Keratinocyte (primary cell): ENCODE measurements around the gene PIM2. TPM values are rescaled to one million over a fixed set of nuclear protein-coding genes. Genes with fewer than 3 reads are reported as not detected.

Experiments
- DNase-seq: peaks from one replicate; pipeline ENCODE4 v3.0.0-alpha.2; 2011; ENCODE audit warnings: low read depth, missing footprints, low spot score
- FAIRE-seq: peaks from 2 replicates; lab custom pipeline; 2011; peaks lifted over from hg19 to GRCh38; lab: Jason Lieb, UNC
- H2AFZ ChIP-seq: 2 replicates; pipeline ENCODE4 v1.6.0; 2012; ENCODE audit warnings: low read length, control low read depth, inconsistent platforms; ENCODE audit not compliant: control insufficient read depth
- H3K27ac ChIP-seq: 2 replicates; pipeline ENCODE4 v1.5.1; 2011; ENCODE audit warnings: low read length; ENCODE audit not compliant: control insufficient read depth, insufficient read depth
- H3K27me3 ChIP-seq: 3 replicates; pipeline ENCODE4 v1.6.0; 2011; ENCODE audit warnings: low read length; ENCODE audit not compliant: control insufficient read depth, insufficient read depth; ENCODE audit errors: extremely low read depth
- H3K36me3 ChIP-seq, 2 experiments: 2 replicates in 1 of 2; 3 replicates in 1 of 2; pipeline ENCODE4 v1.5.1; 2011; ENCODE audit warnings: low read length in 2 of 2, mild to moderate bottlenecking in 1 of 2; ENCODE audit not compliant: control insufficient read depth in 2 of 2, insufficient read depth in 2 of 2; ENCODE audit errors: extremely low read depth in 1 of 2
- H3K4me1 ChIP-seq: 3 replicates; pipeline ENCODE4 v1.5.1; 2011; ENCODE audit warnings: low read length; ENCODE audit not compliant: control insufficient read depth, insufficient read depth; ENCODE audit errors: extremely low read depth
- H3K4me2 ChIP-seq: 3 replicates; pipeline ENCODE4 v1.6.0; 2011; ENCODE audit warnings: low read depth, low read length; ENCODE audit not compliant: control insufficient read depth, insufficient read depth; ENCODE audit errors: extremely low read depth
- H3K4me3 ChIP-seq, 3 experiments: fragments of 200-600 bp in 1 of 3; sonication (generic) in 1 of 3; 2 replicates in 2 of 3; 3 replicates in 1 of 3; pipeline ENCODE4 v1.5.1; 2011 to 2016; ENCODE audit warnings: low read length in 3 of 3, mild to moderate bottlenecking in 3 of 3, control low read depth in 2 of 3, inconsistent platforms in 1 of 3, low read depth in 1 of 3, mixed read lengths in 1 of 3, mixed run types in 1 of 3, moderate library complexity in 1 of 3; ENCODE audit not compliant: control insufficient read depth in 2 of 3, insufficient read depth in 2 of 3; ENCODE audit errors: extremely low read depth in 1 of 3
- H3K79me2 ChIP-seq: 2 replicates; pipeline ENCODE4 v1.6.0; 2012; ENCODE audit warnings: low read length; ENCODE audit not compliant: control insufficient read depth, insufficient read depth
- H3K9ac ChIP-seq: 3 replicates; pipeline ENCODE4 v1.6.0; 2011; ENCODE audit warnings: low read length; ENCODE audit not compliant: control insufficient read depth, insufficient read depth; ENCODE audit errors: extremely low read depth
- H3K9me1 ChIP-seq: 3 replicates; pipeline ENCODE4 v1.6.0; 2011; ENCODE audit warnings: low read length; ENCODE audit not compliant: control insufficient read depth, insufficient read depth; ENCODE audit errors: extremely low read depth
- H3K9me3 ChIP-seq: 2 replicates; pipeline ENCODE4 v1.5.1; 2012; ENCODE audit warnings: low read depth, low read length; ENCODE audit not compliant: control insufficient read depth
- H4K20me1 ChIP-seq: 3 replicates; pipeline ENCODE4 v1.6.0; 2011; ENCODE audit warnings: low read length; ENCODE audit not compliant: control insufficient read depth, insufficient read depth; ENCODE audit errors: extremely low read depth
- EZH2 ChIP-seq: IDR thresholded peaks from one replicate; pipeline ENCODE4 v1.6.1; 2012; ENCODE audit warnings: inconsistent platforms, mild to moderate bottlenecking, low read length, moderate library complexity
- dilution Hi-C: fragments of 300-500 bp; cut with MboI; formaldehyde crosslinking; loops from one replicate; pipeline ENCODE4 v1.7.0; 2020; ENCODE audit warnings: low sequenced_read_pairs; ENCODE audit not compliant: extremely low pct_ligation_motif_present
- polyA plus RNA-seq, 5 experiments: library from polyadenylated mRNA; depleted of rRNA in 3 of 5; stranded (reverse) in 3 of 5; stranded (forward) in 1 of 5; unstranded in 1 of 5; fragments of >200 nt; gene quantifications; 1 replicate in 1 of 5; 2 replicates in 3 of 5; 3 replicates in 1 of 5; pipeline versions ENCODE4 v1.2.1 to v1.2.3, GENCODE V29; 2011 to 2012; ENCODE audit warnings: missing spikeins in 2 of 5, low read depth in 1 of 5, low replicate concordance in 1 of 5
- TF ChIP-seq, protein P1 (sequence below), 3 experiments: IDR thresholded peaks in 1 of 3; conservative IDR thresholded peaks in 1 of 3; optimal IDR thresholded peaks in 1 of 3; 2 replicates in 2 of 3; 3 replicates in 1 of 3; pipeline versions ENCODE3 to v1.5.1; 2011; ENCODE audit warnings: low read length in 3 of 3, mild to moderate bottlenecking in 3 of 3, moderate library complexity in 2 of 3, control low read depth in 1 of 3, inconsistent platforms in 1 of 3; ENCODE audit not compliant: insufficient read depth in 2 of 3; ENCODE audit errors: extremely low read depth in 1 of 3

Gene PIM2
- polyA plus RNA-seq, 1 donor (not counting 4 experiments of a cell fraction or from before 2014, with no cell fraction given) = 9.9 TPM

DNA sequence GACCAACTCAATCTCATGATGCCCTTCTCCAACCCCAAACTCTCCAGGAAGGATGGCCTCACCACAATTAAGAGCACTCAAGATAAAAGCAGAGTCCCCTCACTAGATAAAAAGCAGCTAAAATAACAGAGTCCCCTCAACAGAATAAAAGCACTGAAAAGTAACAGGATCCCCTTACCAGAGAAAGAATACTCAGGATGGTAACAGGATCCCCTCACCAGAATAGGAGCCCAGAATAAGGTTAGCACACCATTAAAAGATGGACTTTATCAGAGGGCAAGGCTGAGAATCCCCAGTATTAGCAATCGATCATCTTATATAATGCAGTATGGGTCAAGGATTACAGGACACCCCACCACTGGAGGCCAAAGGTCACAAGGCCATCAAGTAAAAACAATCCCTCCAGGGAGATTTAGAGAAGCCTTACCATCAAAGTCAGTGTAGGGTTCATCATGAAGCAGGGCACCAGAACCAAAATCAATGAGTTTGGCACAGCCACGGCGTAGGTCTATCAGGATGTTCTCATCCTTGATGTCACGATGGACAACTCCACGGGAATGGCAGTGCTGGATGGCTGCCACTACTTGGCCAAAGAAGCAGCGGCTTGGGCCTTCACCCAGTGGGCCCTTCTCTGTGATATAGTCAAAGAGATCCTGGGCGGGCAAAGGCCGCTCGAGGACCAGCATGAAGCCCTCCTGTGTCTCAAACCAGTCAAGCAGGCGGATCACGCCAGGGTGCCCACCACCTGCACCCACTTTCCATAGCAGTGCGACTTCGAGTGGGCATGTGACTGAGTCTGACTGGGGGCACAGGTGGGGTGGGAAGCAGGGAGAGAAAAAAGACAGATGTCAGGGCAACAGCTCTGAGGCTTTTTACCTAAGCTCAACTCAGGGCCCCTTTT lies 4.0 kb downstream of the PIM2 start:
- H4K20me1 ChIP-seq = no peaks in the 10 kb centered on the region
- peaks cover 33% of the 10 kb centered on the region for H3K79me2 ChIP-seq
- TF ChIP-seq, protein P1, sequence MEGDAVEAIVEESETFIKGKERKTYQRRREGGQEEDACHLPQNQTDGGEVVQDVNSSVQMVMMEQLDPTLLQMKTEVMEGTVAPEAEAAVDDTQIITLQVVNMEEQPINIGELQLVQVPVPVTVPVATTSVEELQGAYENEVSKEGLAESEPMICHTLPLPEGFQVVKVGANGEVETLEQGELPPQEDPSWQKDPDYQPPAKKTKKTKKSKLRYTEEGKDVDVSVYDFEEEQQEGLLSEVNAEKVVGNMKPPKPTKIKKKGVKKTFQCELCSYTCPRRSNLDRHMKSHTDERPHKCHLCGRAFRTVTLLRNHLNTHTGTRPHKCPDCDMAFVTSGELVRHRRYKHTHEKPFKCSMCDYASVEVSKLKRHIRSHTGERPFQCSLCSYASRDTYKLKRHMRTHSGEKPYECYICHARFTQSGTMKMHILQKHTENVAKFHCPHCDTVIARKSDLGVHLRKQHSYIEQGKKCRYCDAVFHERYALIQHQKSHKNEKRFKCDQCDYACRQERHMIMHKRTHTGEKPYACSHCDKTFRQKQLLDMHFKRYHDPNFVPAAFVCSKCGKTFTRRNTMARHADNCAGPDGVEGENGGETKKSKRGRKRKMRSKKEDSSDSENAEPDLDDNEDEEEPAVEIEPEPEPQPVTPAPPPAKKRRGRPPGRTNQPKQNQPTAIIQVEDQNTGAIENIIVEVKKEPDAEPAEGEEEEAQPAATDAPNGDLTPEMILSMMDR (optimal IDR thresholded peaks at IDR 0.05 in 1 of 3, IDR thresholded peaks at IDR 0.05 in 1 of 3, conservative IDR thresholded peaks at IDR 0.05 in 1 of 3; ENCODE audit: extremely low read depth in 1 of 3, insufficient read depth in 2 of 3, low read length in 3 of 3) = no peak
- TF ChIP-seq EZH2 = no peak
- no peak overlapping the region for H3K4me3 ChIP-seq
- no peak overlapping the region for H3K4me2 ChIP-seq
- peaks cover 19% of the 10 kb centered on the region for H3K4me1 ChIP-seq
- no peaks in the 10 kb centered on the region for H3K9me1 ChIP-seq
- no peak overlapping the region for H2AFZ ChIP-seq
- FAIRE-seq (no peak), DNase-seq (no peak)
- dilution Hi-C loops = no loop called here
- no peaks in the 10 kb centered on the region for H3K27me3 ChIP-seq
- H3K9me3 ChIP-seq = peaks cover 2% of the 10 kb centered on the region
- H3K27ac ChIP-seq = no peak overlapping the region
- peaks cover 0 to 7% of the 10 kb centered on the region in 2 experiments for H3K36me3 ChIP-seq
- H3K9ac ChIP-seq = no peak overlapping the region

DNA sequence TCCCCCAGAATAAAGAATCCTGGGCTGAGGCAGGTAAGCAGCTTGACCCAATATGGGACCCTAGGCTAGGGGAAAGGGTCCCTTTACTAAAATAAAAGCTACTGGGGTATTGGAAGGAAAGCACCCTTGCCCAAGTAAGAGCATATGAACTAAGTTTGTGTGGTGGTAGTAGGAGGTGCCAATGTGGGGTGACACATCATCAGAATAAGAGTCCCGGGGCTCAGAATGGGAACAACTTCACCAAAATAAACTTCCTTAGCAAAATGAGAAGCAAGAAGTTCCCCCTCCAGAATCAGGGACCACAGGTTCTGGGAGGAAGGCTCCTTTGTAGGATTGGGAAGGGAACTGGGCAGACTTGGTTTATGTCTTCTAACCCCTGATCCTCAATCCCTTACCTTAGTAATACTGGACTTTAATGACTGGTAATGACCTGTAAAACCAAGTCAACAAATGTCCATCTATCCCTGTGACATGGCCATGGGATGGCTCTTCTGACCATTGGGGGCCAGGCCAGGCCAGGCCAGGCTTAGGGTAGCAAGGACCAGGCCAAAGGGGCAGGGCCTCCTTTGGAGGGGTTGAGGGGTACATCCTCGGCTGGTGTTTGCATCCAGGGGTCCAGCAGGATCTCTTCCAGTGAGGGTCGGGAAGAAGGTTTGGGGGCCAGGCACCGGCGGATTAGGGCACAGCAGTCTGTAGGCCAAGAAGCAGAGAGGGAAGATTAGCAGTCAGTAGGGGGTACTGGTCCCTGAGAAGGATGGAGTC lies 5.0 kb downstream of the PIM2 start:
- dilution Hi-C loops = no loop called here
- peaks cover 39% of the 10 kb centered on the region for H3K79me2 ChIP-seq
- peaks cover 6 to 7% of the 10 kb centered on the region in 2 experiments for H3K36me3 ChIP-seq
- no peaks in the 10 kb centered on the region for H4K20me1 ChIP-seq
- H3K27me3 ChIP-seq = no peaks in the 10 kb centered on the region
- DNase-seq (no peak), FAIRE-seq (no peak)
- TF ChIP-seq, protein P1 (optimal IDR thresholded peaks at IDR 0.05 in 1 of 3, IDR thresholded peaks at IDR 0.05 in 1 of 3, conservative IDR thresholded peaks at IDR 0.05 in 1 of 3; ENCODE audit: extremely low read depth in 1 of 3, insufficient read depth in 2 of 3, low read length in 3 of 3) = no peak
- TF ChIP-seq EZH2 = no peak
- no peak overlapping the region for H3K4me2 ChIP-seq
- H3K9me3 ChIP-seq = peaks cover 2% of the 10 kb centered on the region
- H3K9ac ChIP-seq = no peak overlapping the region
- no peak overlapping the region for H3K4me3 ChIP-seq
- H3K27ac ChIP-seq = no peak overlapping the region
- H3K9me1 ChIP-seq = no peaks in the 10 kb centered on the region
- H2AFZ ChIP-seq = no peak overlapping the region
- peaks cover 13% of the 10 kb centered on the region for H3K4me1 ChIP-seq
